NB4 (cell line): Measurements from ENCODE around the gene TSPO.

Source experiments
- DNase-seq: peaks from one replicate; pipeline ENCODE4 v3.0.0; 2010; ENCODE audit warnings: low read depth
- H3K4me3 ChIP-seq: one replicate; pipeline ENCODE4 v1.5.1; 2011; ENCODE audit warnings: mild to moderate bottlenecking, low read depth, low read length, moderate library complexity
- CTCF ChIP-seq: IDR thresholded peaks from one replicate; pipeline ENCODE4 v1.5.1; 2012; ENCODE audit warnings: low read depth, low read length
- MYC ChIP-seq: IDR thresholded peaks from 2 replicates; pipeline ENCODE4 v1.6.1; 2011; ENCODE audit warnings: low read depth, low read length
- POLR2A ChIP-seq: IDR thresholded peaks from 2 replicates; pipeline ENCODE4 v1.6.1; 2011; ENCODE audit warnings: mild to moderate bottlenecking; ENCODE audit not compliant: insufficient read length; ENCODE audit errors: extremely low read depth
- TF ChIP-seq, protein P1 (sequence below): IDR thresholded peaks from 2 replicates; pipeline ENCODE4 v1.6.1; 2011; ENCODE audit warnings: low read depth, low read length

The TSPO gene

DNA sequence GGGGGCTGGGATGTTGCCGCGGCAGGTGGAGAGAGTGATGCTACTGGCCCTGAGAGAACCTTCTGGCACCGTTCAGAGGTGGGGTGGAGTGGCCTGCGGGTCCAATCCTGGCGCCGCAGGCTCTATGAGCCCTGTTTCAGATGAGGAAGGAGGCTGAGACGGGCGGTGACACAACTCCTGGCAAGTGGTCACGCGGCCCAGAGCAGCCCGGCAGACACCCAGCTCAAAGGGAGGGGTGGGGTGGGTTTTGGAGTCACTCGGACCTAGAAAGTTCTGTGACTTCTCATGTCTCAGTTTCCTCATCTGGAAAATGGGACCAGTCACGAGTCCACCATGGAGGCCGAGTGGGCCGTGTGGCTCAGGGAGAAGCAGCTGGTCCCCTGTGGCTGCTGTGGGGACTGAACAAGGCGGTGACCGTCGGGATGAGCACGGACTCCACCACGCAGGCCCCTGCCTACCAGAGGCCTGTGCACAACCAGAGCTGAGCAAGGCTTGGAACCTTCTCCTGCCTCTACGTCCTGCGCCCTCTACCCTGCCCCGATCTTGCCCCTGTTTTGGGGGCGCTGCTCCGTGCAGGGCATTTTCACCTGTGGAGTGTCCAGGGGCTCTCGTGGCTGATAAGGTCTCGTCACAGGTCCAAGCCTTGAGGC lies 3.7 kb downstream of the TSPO start:
- TF ChIP-seq POLR2A (no peak), CTCF (no peak), MYC (no peak)
- TF ChIP-seq, protein P1, sequence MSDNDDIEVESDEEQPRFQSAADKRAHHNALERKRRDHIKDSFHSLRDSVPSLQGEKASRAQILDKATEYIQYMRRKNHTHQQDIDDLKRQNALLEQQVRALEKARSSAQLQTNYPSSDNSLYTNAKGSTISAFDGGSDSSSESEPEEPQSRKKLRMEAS = no peak
- no peak for DNase-seq
- no peak overlapping the region for H3K4me3 ChIP-seq

DNA sequence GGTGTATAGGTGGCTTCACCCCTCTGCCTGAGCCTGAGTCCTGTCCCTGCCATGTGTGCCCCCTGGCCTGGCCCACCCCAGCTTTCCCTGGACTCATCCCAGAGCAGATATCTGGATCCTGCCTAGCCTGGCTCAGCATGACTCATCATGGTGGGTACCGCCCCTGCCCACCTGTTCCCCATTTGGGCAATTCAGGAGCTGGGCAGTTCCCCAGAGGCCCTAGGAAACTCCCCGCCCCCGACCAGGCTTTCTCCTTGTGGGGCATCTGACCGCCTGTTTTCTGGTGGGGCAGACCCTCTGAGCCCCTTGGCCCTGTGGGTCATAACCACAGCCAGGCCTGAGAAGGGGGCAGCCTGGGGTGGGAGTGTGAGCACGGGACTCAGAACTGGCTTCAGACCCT lies 4.4 kb downstream of the TSPO start:
- TF ChIP-seq, protein P1 = no peak
- TF ChIP-seq MYC = no peak
- TF ChIP-seq CTCF = no peak
- no peak for TF ChIP-seq POLR2A
- DNase-seq = no peak
- no peak overlapping the region for H3K4me3 ChIP-seq

GRCh38 chr22:43156413-43156812 lies 5.1 kb downstream of the TSPO start:
- no peak for TF ChIP-seq MYC
- TF ChIP-seq, protein P1 = no peak
- no peak for DNase-seq
- H3K4me3 ChIP-seq = no peak overlapping the region

GRCh38 chr22:43157874-43158546 lies 6.7 kb downstream of the TSPO start:
- H3K4me3 ChIP-seq = no peak overlapping the region
- no peak for DNase-seq
- TF ChIP-seq MYC (no peak), CTCF (no peak), POLR2A (no peak)
- TF ChIP-seq, protein P1 = no peak

DNA sequence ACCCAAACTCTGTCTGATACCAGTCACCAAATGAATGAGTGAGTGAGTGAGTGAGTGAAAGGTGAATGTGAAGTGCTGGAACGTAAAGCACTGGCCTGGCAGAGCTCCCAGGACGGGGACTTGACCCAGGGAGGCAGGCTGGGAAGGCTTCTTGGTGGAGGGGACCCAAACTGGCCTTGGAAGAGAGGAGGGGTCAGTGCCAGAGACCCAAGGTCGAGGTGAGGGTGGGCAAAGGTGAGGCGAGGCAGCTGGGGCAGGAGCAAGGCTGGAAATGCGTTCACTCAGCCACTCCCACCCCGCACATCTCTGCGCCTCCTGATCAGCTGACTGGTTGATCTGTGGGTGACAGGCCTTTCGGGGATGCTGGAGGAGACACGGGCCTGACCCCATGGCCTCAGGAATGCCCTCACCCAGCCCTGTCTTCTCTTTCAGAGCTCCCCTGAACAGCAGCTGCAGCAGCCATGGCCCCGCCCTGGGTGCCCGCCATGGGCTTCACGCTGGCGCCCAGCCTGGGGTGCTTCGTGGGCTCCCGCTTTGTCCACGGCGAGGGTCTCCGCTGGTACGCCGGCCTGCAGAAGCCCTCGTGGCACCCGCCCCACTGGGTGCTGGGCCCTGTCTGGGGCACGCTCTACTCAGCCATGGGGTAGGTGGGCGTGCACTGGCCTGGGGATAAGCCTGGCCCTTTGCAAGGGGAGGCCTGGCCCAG lies 7.6 kb downstream of the TSPO start:
- no peak overlapping the region for H3K4me3 ChIP-seq
- TF ChIP-seq, protein P1 = no peak
- no peak for TF ChIP-seq MYC
- TF ChIP-seq CTCF = no peak
- no peak for TF ChIP-seq POLR2A
- DNase-seq = no peak
